ENCODE results near the gene GGACT. TPM values are rescaled to one million over a fixed set of nuclear protein-coding genes. Genes with fewer than 3 reads are reported as not detected.

Gene GGACT
- total and polyA plus RNA-seq, 2 donors from 2014 or later: 9.3 to 15.6 TPM

DNA sequence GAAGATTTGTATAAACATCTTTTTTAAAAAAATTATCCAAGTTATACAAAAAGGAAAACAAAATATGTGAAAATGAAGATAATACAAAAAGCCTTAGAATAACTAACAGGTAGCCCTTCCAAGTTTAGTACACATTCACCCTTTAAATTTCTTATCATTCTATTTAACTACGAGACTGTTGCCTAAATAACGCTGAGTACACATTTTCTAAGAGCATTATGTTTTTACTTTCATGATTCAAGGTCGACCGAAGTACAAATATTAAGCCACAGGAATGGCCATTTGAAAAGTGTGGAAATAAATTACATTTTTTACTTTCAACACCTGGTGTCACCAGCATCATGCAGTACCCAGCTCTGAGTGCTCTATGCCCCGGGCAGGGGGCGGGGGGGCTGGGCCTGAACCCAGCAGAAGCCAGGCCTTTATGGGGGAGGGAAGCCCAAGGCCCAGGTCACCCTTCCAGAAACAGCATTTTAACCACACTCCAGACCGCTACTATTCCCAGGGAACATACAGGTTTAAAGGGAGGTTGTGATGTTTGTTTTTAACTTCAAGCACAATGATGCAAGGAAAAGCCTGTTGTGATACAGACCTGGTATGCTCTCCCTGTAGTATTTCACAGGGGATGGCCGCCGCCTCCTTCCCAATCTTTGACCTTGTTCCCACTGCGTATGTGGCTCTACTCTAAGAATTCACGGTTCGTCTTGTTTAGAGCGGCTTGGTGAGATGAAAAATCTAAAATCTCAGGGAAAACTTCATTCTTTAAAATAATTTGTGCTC lies 24.0 kb downstream of the GGACT start:
- FAIRE-seq: no peak
- TF ChIP-seq, protein P1, sequence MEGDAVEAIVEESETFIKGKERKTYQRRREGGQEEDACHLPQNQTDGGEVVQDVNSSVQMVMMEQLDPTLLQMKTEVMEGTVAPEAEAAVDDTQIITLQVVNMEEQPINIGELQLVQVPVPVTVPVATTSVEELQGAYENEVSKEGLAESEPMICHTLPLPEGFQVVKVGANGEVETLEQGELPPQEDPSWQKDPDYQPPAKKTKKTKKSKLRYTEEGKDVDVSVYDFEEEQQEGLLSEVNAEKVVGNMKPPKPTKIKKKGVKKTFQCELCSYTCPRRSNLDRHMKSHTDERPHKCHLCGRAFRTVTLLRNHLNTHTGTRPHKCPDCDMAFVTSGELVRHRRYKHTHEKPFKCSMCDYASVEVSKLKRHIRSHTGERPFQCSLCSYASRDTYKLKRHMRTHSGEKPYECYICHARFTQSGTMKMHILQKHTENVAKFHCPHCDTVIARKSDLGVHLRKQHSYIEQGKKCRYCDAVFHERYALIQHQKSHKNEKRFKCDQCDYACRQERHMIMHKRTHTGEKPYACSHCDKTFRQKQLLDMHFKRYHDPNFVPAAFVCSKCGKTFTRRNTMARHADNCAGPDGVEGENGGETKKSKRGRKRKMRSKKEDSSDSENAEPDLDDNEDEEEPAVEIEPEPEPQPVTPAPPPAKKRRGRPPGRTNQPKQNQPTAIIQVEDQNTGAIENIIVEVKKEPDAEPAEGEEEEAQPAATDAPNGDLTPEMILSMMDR (IDR thresholded peaks at IDR 0.05; ENCODE audit: borderline replicate concordance, extremely low read depth, insufficient read depth): no peak
- no peak for DNase-seq
- H3K27me3 ChIP-seq (ENCODE audit: control insufficient read depth, insufficient read depth, low read length): no peaks in the 10 kb centered on the region
- peaks cover 0 to 5% (median 0%) of the 10 kb centered on the region in 3 donors for H3K9me3 ChIP-seq (ENCODE audit: control insufficient read depth in 2 of 3, insufficient read depth in 1 of 3, low read length in 3 of 3)
- peaks cover 0 to 20% (median 5%) of the 10 kb centered on the region in 3 donors for H3K4me1 ChIP-seq (ENCODE audit: control insufficient read depth in 2 of 3, insufficient read depth in 2 of 3, low read depth in 1 of 3, low read length in 3 of 3)
- H3K4me3 ChIP-seq (ENCODE audit: low read length in 3 of 3): no peak overlapping the region
- intact Hi-C loops (cut with DNase I): no loop called here
- no peak overlapping the region for H3K9ac ChIP-seq (ENCODE audit: low read length in 3 of 3)
- H3K27ac ChIP-seq (ENCODE audit: low read depth in 2 of 2, low read length in 2 of 2): peak overlapping the region in 1 of 2 donors; percentile 2
- H3K36me3 ChIP-seq (ENCODE audit: control insufficient read depth in 2 of 3, insufficient read depth in 3 of 3, low read length in 3 of 3): no peaks in the 10 kb centered on the region

DNA sequence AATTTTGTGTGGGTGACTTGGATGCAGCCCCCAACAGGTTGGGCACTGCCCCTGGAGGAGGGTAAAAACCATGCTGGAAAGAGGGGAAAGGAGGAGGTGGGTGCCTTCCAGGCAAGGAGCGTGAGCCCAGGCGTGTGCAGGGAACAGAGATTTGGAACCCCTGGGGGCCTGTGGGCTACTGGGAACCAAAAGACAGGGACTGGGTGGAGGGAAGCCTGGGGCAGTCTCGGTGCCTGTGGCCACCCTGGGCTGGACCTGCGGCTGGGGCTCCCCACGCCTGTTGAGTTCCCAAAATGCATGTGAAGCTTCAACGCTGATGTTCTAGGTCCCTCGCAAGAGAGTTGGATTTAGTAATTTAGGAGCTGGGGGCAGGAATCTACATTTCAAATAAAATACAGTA lies 24.8 kb downstream of the GGACT start:
- no peak for FAIRE-seq
- no peak overlapping the region for H3K9ac ChIP-seq (ENCODE audit: low read length in 3 of 3)
- peaks cover 0 to 5% (median 0%) of the 10 kb centered on the region in 3 donors for H3K9me3 ChIP-seq (ENCODE audit: control insufficient read depth in 2 of 3, insufficient read depth in 1 of 3, low read length in 3 of 3)
- H3K27me3 ChIP-seq (ENCODE audit: control insufficient read depth, insufficient read depth, low read length): no peaks in the 10 kb centered on the region
- intact Hi-C loops (cut with DNase I): no loop called here
- no peaks in the 10 kb centered on the region for H3K36me3 ChIP-seq (ENCODE audit: control insufficient read depth in 2 of 3, insufficient read depth in 3 of 3, low read length in 3 of 3)
- TF ChIP-seq, protein P1 (IDR thresholded peaks at IDR 0.05; ENCODE audit: borderline replicate concordance, extremely low read depth, insufficient read depth): no peak
- H3K27ac ChIP-seq (ENCODE audit: low read depth in 2 of 2, low read length in 2 of 2): no peak overlapping the region
- H3K4me3 ChIP-seq (ENCODE audit: low read length in 3 of 3): no peak overlapping the region
- no peak for DNase-seq
- H3K4me1 ChIP-seq (ENCODE audit: control insufficient read depth in 2 of 3, insufficient read depth in 2 of 3, low read depth in 1 of 3, low read length in 3 of 3): peaks cover 0 to 20% (median 5%) of the 10 kb centered on the region in 3 donors

DNA sequence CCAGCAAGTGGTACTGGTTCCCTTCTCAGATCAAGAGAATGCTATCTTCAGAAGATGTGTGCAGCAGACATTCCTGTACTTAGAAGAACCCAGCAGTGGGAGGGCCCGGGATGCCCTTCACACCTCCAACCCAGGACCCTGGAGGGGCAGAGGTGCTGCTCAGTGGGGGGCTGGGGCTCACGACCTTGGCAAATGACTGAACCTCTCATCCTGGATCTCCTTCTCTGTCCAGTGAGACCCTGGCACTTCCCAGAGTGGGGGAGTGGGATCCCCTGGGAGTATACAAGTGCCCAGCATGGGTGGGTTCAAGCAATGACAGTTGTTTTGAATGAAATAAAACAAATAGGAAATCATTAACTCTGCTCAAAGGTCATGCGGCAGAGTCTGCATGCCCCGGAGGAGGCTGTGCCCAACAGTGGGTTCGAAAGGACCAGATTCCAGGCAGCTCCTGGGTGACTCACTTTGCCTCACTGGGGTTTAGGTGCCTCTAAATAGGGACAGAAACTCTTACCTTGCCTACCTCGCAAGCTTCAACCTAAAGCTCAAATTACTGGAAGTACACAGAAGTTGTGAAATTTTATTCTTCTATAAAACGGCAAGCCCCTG lies 26.9 kb downstream of the GGACT start:
- Histone ChIP-seq H3K27ac (ENCODE audit: low read depth in 2 of 2, low read length in 2 of 2) (peak overlapping the region; percentile 47 to 63), H3K36me3 (ENCODE audit: control insufficient read depth in 2 of 3, insufficient read depth in 3 of 3, low read length in 3 of 3) (no peaks in the 10 kb centered on the region), H3K27me3 (ENCODE audit: control insufficient read depth, insufficient read depth, low read length) (no peaks in the 10 kb centered on the region), H3K4me3 (ENCODE audit: low read length in 3 of 3) (peak overlapping the region in 1 of 3 donors; percentile 14), H3K4me1 (ENCODE audit: control insufficient read depth in 2 of 3, insufficient read depth in 2 of 3, low read depth in 1 of 3, low read length in 3 of 3) (peaks cover 0 to 20% (median 5%) of the 10 kb centered on the region in 3 donors), H3K9me3 (ENCODE audit: control insufficient read depth in 2 of 3, insufficient read depth in 1 of 3, low read length in 3 of 3) (peaks cover 0 to 5% (median 0%) of the 10 kb centered on the region in 3 donors), H3K9ac (ENCODE audit: low read length in 3 of 3) (no peak overlapping the region)
- FAIRE-seq (no peak), DNase-seq (no peak)
- intact Hi-C loops (cut with DNase I): no loop called here
- TF ChIP-seq, protein P1 (IDR thresholded peaks at IDR 0.05; ENCODE audit: borderline replicate concordance, extremely low read depth, insufficient read depth): no peak
